HG03378 (cell line): Measurements from ENCODE around the gene CFAP299.
"Not testable (repeated sequence)": the region's sequence is repeated elsewhere in the genome, so short reads cannot be mapped to it uniquely, and the experiment has no call there.

ENCODE experiments used
- ATAC-seq: cut with Tn5 transposase; IDR thresholded peaks from one replicate; pipeline ENCODE4 v1.9.1; 2021; ENCODE audit warnings: mild to moderate bottlenecking, moderate library complexity; ENCODE audit not compliant: unreplicated experiment

The CFAP299 gene

GRCh38 chr4:80694171-80694570 lies 358.6 kb downstream of the CFAP299 start:
- ATAC-seq = no peak

GRCh38 chr4:80705311-80705710 lies 369.8 kb downstream of the CFAP299 start:
- ATAC-seq = no peak

GRCh38 chr4:80709082-80709869 lies 373.7 kb downstream of the CFAP299 start:
- no peak for ATAC-seq

GRCh38 chr4:80710748-80711451 lies 375.4 kb downstream of the CFAP299 start:
- no peak for ATAC-seq

- ATAC-seq = no peak
Measured at GRCh38 chr4:80711956-80712355, 376.4 kb downstream of the CFAP299 start.

GRCh38 chr4:80713409-80713808 lies 377.9 kb downstream of the CFAP299 start:
- no peak for ATAC-seq

GRCh38 chr4:80717204-80717603 lies 381.7 kb downstream of the CFAP299 start:
- ATAC-seq = no peak

GRCh38 chr4:80726471-80726870 lies 390.9 kb downstream of the CFAP299 start:
- ATAC-seq = no peak

- no peak for ATAC-seq
Measured at GRCh38 chr4:80730158-80730557, 394.6 kb downstream of the CFAP299 start.

- no peak for ATAC-seq
Measured at GRCh38 chr4:80731436-80731835, 395.9 kb downstream of the CFAP299 start.

- no peak for ATAC-seq
Measured at GRCh38 chr4:80732010-80732409, 396.5 kb downstream of the CFAP299 start.

GRCh38 chr4:80740375-80740774 lies 404.8 kb downstream of the CFAP299 start:
- no peak for ATAC-seq

- ATAC-seq = not testable (repeated sequence)
Measured at GRCh38 chr4:80749558-80749957, 414.0 kb downstream of the CFAP299 start.

GRCh38 chr4:80751200-80751599 lies 415.7 kb downstream of the CFAP299 start:
- ATAC-seq = no peak

- no peak for ATAC-seq
Measured at GRCh38 chr4:80767944-80768343, 432.4 kb downstream of the CFAP299 start.

- ATAC-seq = no peak
Measured at GRCh38 chr4:80776168-80776567, 440.6 kb downstream of the CFAP299 start.

GRCh38 chr4:80781431-80781830 lies 445.9 kb downstream of the CFAP299 start:
- no peak for ATAC-seq

GRCh38 chr4:80787306-80787705 lies 451.8 kb downstream of the CFAP299 start:
- ATAC-seq = no peak

GRCh38 chr4:80788798-80789197 lies 453.3 kb downstream of the CFAP299 start:
- ATAC-seq = no peak

GRCh38 chr4:80790152-80790551 lies 454.6 kb downstream of the CFAP299 start:
- ATAC-seq = no peak

- not testable (repeated sequence) for ATAC-seq
Measured at GRCh38 chr4:80793660-80794059, 458.1 kb downstream of the CFAP299 start.

GRCh38 chr4:80798082-80798481 lies 462.6 kb downstream of the CFAP299 start:
- ATAC-seq = no peak
